ENCODE results near the gene CACNA2D3. TPM values are rescaled to one million over a fixed set of nuclear protein-coding genes. Genes with fewer than 3 reads are reported as not detected.

CACNA2D3 gene
- polyA plus RNA-seq, 1 donor = 0.97 TPM

DNA sequence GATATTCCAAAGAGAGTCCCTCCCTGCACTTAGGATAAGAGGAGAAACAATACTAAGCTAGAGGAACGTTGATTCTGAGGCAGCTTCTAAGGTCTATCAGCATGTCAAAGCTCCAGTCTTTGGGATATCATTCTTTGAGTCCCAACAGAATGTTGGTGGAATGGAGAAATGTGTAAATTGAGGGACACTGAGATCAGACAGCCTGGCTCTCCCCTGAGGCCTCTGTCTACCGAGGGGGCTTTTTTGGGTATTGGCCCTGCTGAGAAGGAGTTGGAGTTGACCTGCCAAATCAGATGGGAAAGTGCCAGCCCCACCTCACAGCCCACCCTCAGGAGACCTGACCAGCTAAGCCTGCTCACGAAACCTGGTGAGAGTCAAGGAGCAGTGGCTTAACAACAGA is 833.1 kb downstream of the CACNA2D3 start:
- no peaks in the 10 kb centered on the region for H3K9me3 ChIP-seq (ENCODE audit: control insufficient read depth, low read depth, low read length)
- H3K4me1 ChIP-seq (ENCODE audit: control insufficient read depth, insufficient read depth, low read length) = no peaks in the 10 kb centered on the region
- H3K36me3 ChIP-seq (ENCODE audit: control insufficient read depth, insufficient read depth, low read length) = no peaks in the 10 kb centered on the region
- H3K27me3 ChIP-seq (ENCODE audit: control insufficient read depth, insufficient read depth, low read length) = no peaks in the 10 kb centered on the region
- DNase-seq = no peak
- 100% methylated on average over 1 of the region's 3 CpGs for WGBS (ENCODE audit: insufficient coverage, low lambda C conversion rate)
- H3K27ac ChIP-seq (ENCODE audit: low read length) = no peak overlapping the region
- H3K4me3 ChIP-seq (ENCODE audit: low read length) = no peak overlapping the region

- no peak for DNase-seq
- H3K27ac ChIP-seq (ENCODE audit: low read length) = no peak overlapping the region
- WGBS (ENCODE audit: insufficient coverage, low lambda C conversion rate) = 100% methylated on average over 1 of the region's 6 CpGs
- H3K4me1 ChIP-seq (ENCODE audit: control insufficient read depth, insufficient read depth, low read length) = no peaks in the 10 kb centered on the region
- no peak overlapping the region for H3K4me3 ChIP-seq (ENCODE audit: low read length)
- H3K36me3 ChIP-seq (ENCODE audit: control insufficient read depth, insufficient read depth, low read length) = no peaks in the 10 kb centered on the region
- H3K9me3 ChIP-seq (ENCODE audit: control insufficient read depth, low read depth, low read length) = no peaks in the 10 kb centered on the region
- H3K27me3 ChIP-seq (ENCODE audit: control insufficient read depth, insufficient read depth, low read length) = no peaks in the 10 kb centered on the region
Measured at GRCh38 chr3:54955941-54956340, 833.6 kb downstream of the CACNA2D3 start.

- H3K36me3 ChIP-seq (ENCODE audit: control insufficient read depth, insufficient read depth, low read length) = no peaks in the 10 kb centered on the region
- 92% methylated on average over 2 of the region's 4 CpGs for WGBS (ENCODE audit: insufficient coverage, low lambda C conversion rate)
- no peaks in the 10 kb centered on the region for H3K27me3 ChIP-seq (ENCODE audit: control insufficient read depth, insufficient read depth, low read length)
- no peak for DNase-seq
- H3K4me3 ChIP-seq (ENCODE audit: low read length) = no peak overlapping the region
- no peaks in the 10 kb centered on the region for H3K4me1 ChIP-seq (ENCODE audit: control insufficient read depth, insufficient read depth, low read length)
- no peaks in the 10 kb centered on the region for H3K9me3 ChIP-seq (ENCODE audit: control insufficient read depth, low read depth, low read length)
- no peak overlapping the region for H3K27ac ChIP-seq (ENCODE audit: low read length)
Measured at GRCh38 chr3:54957711-54958110, 835.4 kb downstream of the CACNA2D3 start.

GRCh38 chr3:54960082-54960481 is 837.7 kb downstream of the CACNA2D3 start:
- H3K27me3 ChIP-seq (ENCODE audit: control insufficient read depth, insufficient read depth, low read length) = no peaks in the 10 kb centered on the region
- H3K4me1 ChIP-seq (ENCODE audit: control insufficient read depth, insufficient read depth, low read length) = no peaks in the 10 kb centered on the region
- no peaks in the 10 kb centered on the region for H3K9me3 ChIP-seq (ENCODE audit: control insufficient read depth, low read depth, low read length)
- no CpG with 5 or more reads among the region's 1 CpG for WGBS (ENCODE audit: insufficient coverage, low lambda C conversion rate)
- no peaks in the 10 kb centered on the region for H3K36me3 ChIP-seq (ENCODE audit: control insufficient read depth, insufficient read depth, low read length)
- no peak overlapping the region for H3K4me3 ChIP-seq (ENCODE audit: low read length)
- no peak overlapping the region for H3K27ac ChIP-seq (ENCODE audit: low read length)
- no peak for DNase-seq

DNA sequence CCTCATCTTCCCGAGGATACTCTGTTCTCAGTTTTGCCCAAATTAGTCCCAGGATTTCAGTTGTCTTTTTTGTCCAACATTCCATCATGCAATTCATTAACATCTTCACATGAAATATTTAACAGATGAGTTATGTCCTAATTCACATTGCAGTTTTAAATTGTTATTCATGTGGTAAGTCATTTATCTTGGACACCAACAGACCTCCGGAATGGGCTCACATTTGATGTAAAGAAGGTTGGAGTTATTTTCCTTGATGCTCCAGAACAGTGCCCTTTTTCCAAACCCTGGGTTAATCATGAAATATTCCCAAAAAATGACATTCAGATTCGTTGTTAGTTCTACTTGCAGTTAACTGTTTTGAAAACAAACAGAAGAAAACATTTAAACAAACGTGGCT is 838.3 kb downstream of the CACNA2D3 start:
- Histone ChIP-seq H3K27ac (ENCODE audit: low read length) (no peak overlapping the region), H3K4me1 (ENCODE audit: control insufficient read depth, insufficient read depth, low read length) (no peaks in the 10 kb centered on the region), H3K36me3 (ENCODE audit: control insufficient read depth, insufficient read depth, low read length) (no peaks in the 10 kb centered on the region), H3K4me3 (ENCODE audit: low read length) (no peak overlapping the region), H3K9me3 (ENCODE audit: control insufficient read depth, low read depth, low read length) (no peaks in the 10 kb centered on the region), H3K27me3 (ENCODE audit: control insufficient read depth, insufficient read depth, low read length) (no peaks in the 10 kb centered on the region)
- no peak for DNase-seq
- WGBS (ENCODE audit: insufficient coverage, low lambda C conversion rate) = 90% methylated on average over 2 of the region's 4 CpGs

- Histone ChIP-seq H3K4me1 (ENCODE audit: control insufficient read depth, insufficient read depth, low read length) (peaks cover 6% of the 10 kb centered on the region), H3K27me3 (ENCODE audit: control insufficient read depth, insufficient read depth, low read length) (no peaks in the 10 kb centered on the region), H3K4me3 (ENCODE audit: low read length) (no peak overlapping the region), H3K36me3 (ENCODE audit: control insufficient read depth, insufficient read depth, low read length) (no peaks in the 10 kb centered on the region), H3K27ac (ENCODE audit: low read length) (no peak overlapping the region), H3K9me3 (ENCODE audit: control insufficient read depth, low read depth, low read length) (no peaks in the 10 kb centered on the region)
- WGBS (ENCODE audit: insufficient coverage, low lambda C conversion rate) = no CpG with 5 or more reads among the region's 2 CpGs
- DNase-seq = no peak
Measured at GRCh38 chr3:54962200-54962599, 839.8 kb downstream of the CACNA2D3 start.

- 80% methylated on average over 1 of the region's 4 CpGs for WGBS (ENCODE audit: insufficient coverage, low lambda C conversion rate)
- Histone ChIP-seq H3K36me3 (ENCODE audit: control insufficient read depth, insufficient read depth, low read length) (no peaks in the 10 kb centered on the region), H3K27ac (ENCODE audit: low read length) (no peak overlapping the region)
Measured at GRCh38 chr3:54963641-54964040, 841.3 kb downstream of the CACNA2D3 start.

DNA sequence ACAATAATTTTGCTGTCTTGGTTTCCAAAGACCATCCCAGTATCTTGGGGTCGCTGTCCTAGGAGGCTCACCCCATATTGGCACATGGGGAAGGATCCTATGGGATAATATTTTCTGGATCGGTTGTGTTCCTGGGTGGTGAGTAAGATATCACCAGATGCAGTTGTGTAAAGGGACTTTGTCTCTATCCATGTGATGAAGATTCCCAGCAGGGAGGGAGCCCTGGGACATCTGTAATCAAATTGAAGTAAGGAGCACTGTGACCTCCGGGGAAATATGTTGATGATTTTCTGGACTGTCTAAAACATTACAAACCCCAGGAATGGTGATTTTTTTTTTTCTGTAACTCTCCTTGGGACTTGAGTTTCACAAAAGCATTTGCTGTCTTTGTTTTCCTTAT is 841.7 kb downstream of the CACNA2D3 start:
- peak in 1 of 2 donors; percentile 6 for DNase-seq
- H3K36me3 ChIP-seq (ENCODE audit: control insufficient read depth, insufficient read depth, low read length) = no peaks in the 10 kb centered on the region
- no peak overlapping the region for H3K27ac ChIP-seq (ENCODE audit: low read length)
- peaks cover 6% of the 10 kb centered on the region for H3K4me1 ChIP-seq (ENCODE audit: control insufficient read depth, insufficient read depth, low read length)
- no peak overlapping the region for H3K4me3 ChIP-seq (ENCODE audit: low read length)
- no CpG with 5 or more reads among the region's 3 CpGs for WGBS (ENCODE audit: insufficient coverage, low lambda C conversion rate)
- no peaks in the 10 kb centered on the region for H3K27me3 ChIP-seq (ENCODE audit: control insufficient read depth, insufficient read depth, low read length)
- H3K9me3 ChIP-seq (ENCODE audit: control insufficient read depth, low read depth, low read length) = no peaks in the 10 kb centered on the region

More at GRCh38 chr3:54963641-54964040, 841.3 kb downstream of the CACNA2D3 start:
- Histone ChIP-seq H3K27me3 (ENCODE audit: control insufficient read depth, insufficient read depth, low read length) (no peaks in the 10 kb centered on the region), H3K9me3 (ENCODE audit: control insufficient read depth, low read depth, low read length) (no peaks in the 10 kb centered on the region), H3K4me1 (ENCODE audit: control insufficient read depth, insufficient read depth, low read length) (peaks cover 6% of the 10 kb centered on the region), H3K4me3 (ENCODE audit: low read length) (no peak overlapping the region)
- no peak for DNase-seq

DNA sequence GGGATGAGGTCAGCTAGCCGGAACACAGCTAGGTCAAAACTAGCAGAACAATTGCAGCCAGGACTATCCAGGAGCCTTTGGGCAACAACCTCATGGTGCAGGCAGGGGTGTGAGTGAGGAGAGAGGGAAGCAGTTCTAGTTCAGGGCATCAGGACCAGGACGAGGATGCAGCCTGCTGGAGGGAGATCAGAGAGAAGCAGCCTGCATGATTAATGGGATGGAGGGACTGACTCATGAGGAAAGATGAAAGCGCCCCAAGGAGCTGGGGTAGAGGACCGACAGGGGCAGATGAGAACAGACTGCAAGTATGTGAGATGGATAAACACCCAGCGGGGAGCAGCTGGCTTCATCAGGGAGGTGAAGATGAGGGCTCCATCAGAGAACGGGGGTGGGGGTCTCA is 843.4 kb downstream of the CACNA2D3 start:
- no peak overlapping the region for H3K4me3 ChIP-seq (ENCODE audit: low read length)
- H3K9me3 ChIP-seq (ENCODE audit: control insufficient read depth, low read depth, low read length) = no peaks in the 10 kb centered on the region
- H3K4me1 ChIP-seq (ENCODE audit: control insufficient read depth, insufficient read depth, low read length) = peaks cover 6% of the 10 kb centered on the region
- no peaks in the 10 kb centered on the region for H3K27me3 ChIP-seq (ENCODE audit: control insufficient read depth, insufficient read depth, low read length)
- no peaks in the 10 kb centered on the region for H3K36me3 ChIP-seq (ENCODE audit: control insufficient read depth, insufficient read depth, low read length)
- DNase-seq = no peak
- WGBS (ENCODE audit: insufficient coverage, low lambda C conversion rate) = 86% methylated on average over 2 of the region's 6 CpGs
- H3K27ac ChIP-seq (ENCODE audit: low read length) = no peak overlapping the region

- peaks cover 6% of the 10 kb centered on the region for H3K4me1 ChIP-seq (ENCODE audit: control insufficient read depth, insufficient read depth, low read length)
- H3K27ac ChIP-seq (ENCODE audit: low read length) = no peak overlapping the region
- H3K9me3 ChIP-seq (ENCODE audit: control insufficient read depth, low read depth, low read length) = no peaks in the 10 kb centered on the region
- DNase-seq = peak in 1 of 2 donors; percentile 62
- H3K4me3 ChIP-seq (ENCODE audit: low read length) = no peak overlapping the region
- H3K36me3 ChIP-seq (ENCODE audit: control insufficient read depth, insufficient read depth, low read length) = no peaks in the 10 kb centered on the region
- WGBS (ENCODE audit: insufficient coverage, low lambda C conversion rate) = 20% methylated on average over 1 of the region's 6 CpGs
- no peaks in the 10 kb centered on the region for H3K27me3 ChIP-seq (ENCODE audit: control insufficient read depth, insufficient read depth, low read length)
Measured at GRCh38 chr3:54966979-54967378, 844.6 kb downstream of the CACNA2D3 start.

DNA sequence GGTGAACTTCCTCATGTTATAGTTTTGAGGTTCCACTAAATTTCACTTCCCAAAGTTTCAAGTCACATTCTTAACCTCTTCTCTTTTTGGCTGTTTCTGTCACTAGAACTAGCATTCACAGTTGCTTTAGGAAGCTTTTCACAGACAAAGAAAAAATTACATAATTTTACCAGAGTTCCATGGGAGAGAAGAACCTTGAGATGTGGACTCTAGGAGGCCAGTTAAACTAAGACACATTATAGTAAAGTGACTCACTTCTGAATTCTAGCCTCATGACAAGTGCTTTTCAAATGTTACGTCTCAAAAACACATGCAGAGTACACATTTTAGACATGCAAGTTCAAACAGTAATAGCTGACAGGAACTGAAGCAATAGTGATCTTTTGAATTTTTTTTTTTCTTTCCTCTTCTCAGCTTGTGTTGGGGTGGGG is 845.4 kb downstream of the CACNA2D3 start:
- no CpG with 5 or more reads among the region's 1 CpG for WGBS (ENCODE audit: insufficient coverage, low lambda C conversion rate)
- H3K9me3 ChIP-seq (ENCODE audit: control insufficient read depth, low read depth, low read length) = no peaks in the 10 kb centered on the region
- H3K27ac ChIP-seq (ENCODE audit: low read length) = no peak overlapping the region
- H3K4me3 ChIP-seq (ENCODE audit: low read length) = no peak overlapping the region
- H3K36me3 ChIP-seq (ENCODE audit: control insufficient read depth, insufficient read depth, low read length) = no peaks in the 10 kb centered on the region
- H3K4me1 ChIP-seq (ENCODE audit: control insufficient read depth, insufficient read depth, low read length) = peaks cover 6% of the 10 kb centered on the region
- DNase-seq = peak in 1 of 2 donors; percentile 9
- no peaks in the 10 kb centered on the region for H3K27me3 ChIP-seq (ENCODE audit: control insufficient read depth, insufficient read depth, low read length)
